ENCODE data around the gene SIVA1.
A peak's percentile ranks its signal among the peaks of the same experiment; 100 is the strongest.

SIVA1 gene, protein sequence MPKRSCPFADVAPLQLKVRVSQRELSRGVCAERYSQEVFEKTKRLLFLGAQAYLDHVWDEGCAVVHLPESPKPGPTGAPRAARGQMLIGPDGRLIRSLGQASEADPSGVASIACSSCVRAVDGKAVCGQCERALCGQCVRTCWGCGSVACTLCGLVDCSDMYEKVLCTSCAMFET

DNA sequence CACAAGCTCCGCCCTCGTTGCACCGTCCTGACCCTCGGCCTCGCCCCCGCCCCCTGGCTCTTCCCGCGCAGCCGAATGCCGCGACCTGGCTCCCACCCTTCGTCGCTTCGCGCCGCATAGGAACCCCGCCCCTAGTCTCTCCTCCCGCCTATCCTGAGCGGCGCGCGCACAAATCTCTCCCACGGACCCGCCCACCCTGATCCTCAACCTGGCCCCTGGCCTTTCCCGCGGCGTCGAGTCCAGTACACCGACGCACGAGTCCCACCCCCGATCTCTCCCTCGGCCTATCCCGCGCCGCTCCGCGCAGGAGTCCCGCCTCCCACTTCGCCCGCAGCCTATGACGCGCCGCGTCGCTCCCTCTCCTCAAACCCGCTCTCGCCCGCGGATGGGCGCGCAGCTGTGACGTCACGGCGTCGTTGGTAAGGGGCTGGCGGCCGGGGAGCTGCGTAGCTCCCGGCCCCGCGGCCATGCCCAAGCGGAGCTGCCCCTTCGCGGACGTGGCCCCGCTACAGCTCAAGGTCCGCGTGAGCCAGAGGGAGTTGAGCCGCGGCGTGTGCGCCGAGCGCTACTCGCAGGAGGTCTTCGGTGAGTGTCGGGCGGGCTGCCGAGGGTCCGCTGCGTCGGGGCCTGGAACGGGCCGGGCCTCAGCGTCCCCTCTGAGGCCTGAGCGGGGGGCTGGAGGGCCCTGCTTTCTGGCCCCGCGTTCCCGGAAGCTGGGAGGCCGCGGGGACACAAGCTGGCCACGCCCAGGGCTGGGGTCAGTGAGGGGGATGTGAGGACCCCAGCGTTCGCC, at the start of gene SIVA1:
Gene SIVA1, plus strand, starts transcription at position 413 of the 793 bp plus-strand sequence. Its CDS starts 55 bp downstream, at position 468.
- H3K9me3 Mint-ChIP-seq, result no peaks in the 10 kb centered on the region
- H3K36me3 Mint-ChIP-seq, result no peaks in the 10 kb centered on the region

DNA sequence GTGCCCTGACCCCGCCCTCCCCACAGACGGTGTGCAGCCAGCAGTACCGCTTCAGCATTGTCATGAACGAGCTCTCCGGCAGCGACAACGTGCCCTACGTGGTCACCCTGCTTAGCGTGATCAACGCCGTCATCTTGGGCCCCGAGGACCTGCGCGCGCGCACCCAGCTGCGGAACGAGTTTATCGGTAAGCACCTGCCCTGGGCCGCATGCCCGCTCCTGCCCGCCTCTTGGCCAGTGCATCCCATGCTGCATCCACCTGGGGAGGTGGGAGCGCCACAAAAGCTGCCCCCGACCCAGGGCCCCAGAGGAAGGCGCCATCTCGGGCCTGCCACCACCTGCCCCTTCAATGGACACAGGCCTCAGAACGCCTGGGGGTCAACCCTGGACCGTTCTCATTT, 49.7 kb upstream of the SIVA1 start:
- Mint-ChIP-seq H3K9me3 (no peaks in the 10 kb centered on the region), H3K4me3 (no peak overlapping the region), H3K4me1 (peaks cover 3% of the 10 kb centered on the region), H3K27me3 (no peaks in the 10 kb centered on the region), H3K36me3 (no peaks in the 10 kb centered on the region), H3K27ac (no peak overlapping the region)

More for the DNA sequence above, at the start of gene SIVA1:
- H3K27me3 Mint-ChIP-seq, result no peaks in the 10 kb centered on the region
- H3K27ac Mint-ChIP-seq, result peak within 1 kb of the TSS; percentile 82
- peaks cover 34% of the 10 kb centered on the region for H3K4me1 Mint-ChIP-seq
- H3K4me3 Mint-ChIP-seq, result peak within 1 kb of the TSS; percentile 92

DNA sequence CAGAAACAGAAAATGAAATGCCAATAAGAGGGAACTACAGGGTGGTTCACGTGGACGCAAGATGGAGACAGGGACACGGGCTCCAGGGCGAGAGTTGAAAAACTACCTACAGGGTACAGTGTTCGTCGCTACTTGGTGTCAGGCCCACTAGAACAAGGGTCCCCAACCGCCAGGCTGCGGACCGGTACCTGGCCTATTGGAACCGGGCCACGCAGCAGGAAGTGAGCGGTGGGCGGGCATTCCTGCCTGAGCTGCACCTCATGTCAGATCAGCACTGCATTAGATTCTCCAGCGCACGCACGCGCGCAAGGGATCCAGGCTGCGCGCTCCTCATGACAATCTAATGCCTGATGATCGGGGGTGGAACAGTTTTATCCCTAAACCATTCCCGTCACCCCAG, 48.7 kb upstream of the SIVA1 start:
- no peaks in the 10 kb centered on the region for H3K9me3 Mint-ChIP-seq
- H3K36me3 Mint-ChIP-seq, result no peaks in the 10 kb centered on the region

DNA sequence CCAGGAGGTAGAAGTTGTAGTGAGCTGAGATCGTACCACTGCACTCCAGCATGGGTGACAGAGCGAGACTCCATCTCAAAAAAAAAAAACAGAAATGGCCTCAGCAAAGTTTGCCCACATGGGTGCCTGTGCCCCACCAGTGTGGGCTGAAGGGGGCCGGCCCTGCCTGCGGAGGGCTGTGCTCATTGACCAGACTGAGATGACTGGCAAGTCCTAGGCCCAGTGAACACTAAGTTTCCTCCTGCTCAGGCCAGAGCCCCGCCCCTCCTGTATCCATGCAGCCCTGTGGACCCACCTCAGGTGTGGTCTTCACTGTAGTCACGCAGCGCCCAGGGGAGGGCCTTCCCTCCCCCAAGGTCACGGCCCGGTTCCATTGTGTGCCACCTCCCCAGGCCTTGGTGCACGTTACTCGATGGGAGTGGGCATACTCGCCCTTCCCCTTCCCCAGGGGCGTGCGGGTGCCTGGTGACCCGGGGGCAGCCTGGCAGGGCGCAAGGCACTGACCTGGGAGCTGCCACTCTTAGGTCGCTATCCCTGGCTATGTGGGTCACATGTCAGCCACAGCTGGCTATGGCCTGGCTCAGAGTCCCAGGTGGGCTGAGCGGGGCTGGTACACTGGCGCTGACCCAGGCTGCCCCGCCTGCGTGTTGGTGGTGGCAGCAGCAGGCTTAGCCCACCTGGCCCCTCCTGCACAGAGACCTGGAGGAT, 47.5 kb upstream of the SIVA1 start:
- no peak overlapping the region for H3K4me3 Mint-ChIP-seq
- H3K27me3 Mint-ChIP-seq, result no peaks in the 10 kb centered on the region
- no peak overlapping the region for H3K27ac Mint-ChIP-seq
- peaks cover 4% of the 10 kb centered on the region for H3K4me1 Mint-ChIP-seq
- no peaks in the 10 kb centered on the region for H3K9me3 Mint-ChIP-seq
- no peaks in the 10 kb centered on the region for H3K36me3 Mint-ChIP-seq

More for the DNA sequence above, 48.7 kb upstream of the SIVA1 start:
- peaks cover 4% of the 10 kb centered on the region for H3K4me1 Mint-ChIP-seq
- H3K27me3 Mint-ChIP-seq, result no peaks in the 10 kb centered on the region
- H3K27ac Mint-ChIP-seq, result no peak overlapping the region
- no peak overlapping the region for H3K4me3 Mint-ChIP-seq

DNA sequence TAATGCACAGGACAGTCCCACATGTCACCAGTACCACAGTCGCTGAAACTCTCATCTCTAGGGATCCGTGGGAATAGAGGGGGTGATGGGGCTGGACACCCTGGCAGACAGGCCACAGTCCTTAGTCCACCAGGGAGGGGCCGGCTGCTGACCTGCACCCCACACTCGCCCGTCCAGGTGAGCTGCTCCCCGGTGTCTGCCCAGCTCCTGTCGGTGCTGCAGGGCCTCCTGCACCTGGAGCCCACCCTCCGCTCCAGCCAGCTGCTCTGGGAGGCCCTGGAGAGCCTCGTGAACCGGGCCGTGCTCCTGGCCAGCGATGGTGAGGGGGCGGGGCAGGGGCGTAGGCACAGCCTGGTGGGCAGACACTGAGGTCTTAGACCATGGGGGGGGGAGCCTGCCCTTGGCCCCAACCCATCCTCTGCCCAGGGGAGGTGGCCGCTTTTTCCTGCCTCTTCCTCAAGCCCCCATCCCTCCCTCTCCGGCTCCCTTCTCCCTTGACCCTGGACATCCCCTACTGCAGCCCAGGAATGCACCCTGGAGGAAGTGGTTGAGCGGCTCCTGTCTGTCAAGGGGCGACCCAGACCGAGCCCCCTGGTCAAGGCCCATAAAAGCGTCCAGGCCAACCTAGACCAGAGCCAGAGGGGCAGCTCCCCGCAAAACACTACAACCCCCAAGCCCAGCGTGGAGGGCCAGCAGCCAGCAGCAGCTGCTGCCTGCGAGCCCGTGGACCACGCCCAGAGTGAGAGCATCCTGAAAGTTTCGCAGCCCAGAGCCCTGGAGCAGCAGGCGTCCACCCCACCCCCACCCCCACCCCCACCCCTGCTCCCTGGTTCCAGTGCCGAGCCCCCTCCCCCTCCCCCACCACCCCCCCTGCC, 46.0 kb upstream of the SIVA1 start:
- no peaks in the 10 kb centered on the region for H3K27me3 Mint-ChIP-seq
- H3K4me3 Mint-ChIP-seq, result no peak overlapping the region
- H3K36me3 Mint-ChIP-seq, result no peaks in the 10 kb centered on the region
- H3K9me3 Mint-ChIP-seq, result no peaks in the 10 kb centered on the region
- H3K4me1 Mint-ChIP-seq, result peaks cover 4% of the 10 kb centered on the region
- H3K27ac Mint-ChIP-seq, result peak overlapping the region; percentile 30

DNA sequence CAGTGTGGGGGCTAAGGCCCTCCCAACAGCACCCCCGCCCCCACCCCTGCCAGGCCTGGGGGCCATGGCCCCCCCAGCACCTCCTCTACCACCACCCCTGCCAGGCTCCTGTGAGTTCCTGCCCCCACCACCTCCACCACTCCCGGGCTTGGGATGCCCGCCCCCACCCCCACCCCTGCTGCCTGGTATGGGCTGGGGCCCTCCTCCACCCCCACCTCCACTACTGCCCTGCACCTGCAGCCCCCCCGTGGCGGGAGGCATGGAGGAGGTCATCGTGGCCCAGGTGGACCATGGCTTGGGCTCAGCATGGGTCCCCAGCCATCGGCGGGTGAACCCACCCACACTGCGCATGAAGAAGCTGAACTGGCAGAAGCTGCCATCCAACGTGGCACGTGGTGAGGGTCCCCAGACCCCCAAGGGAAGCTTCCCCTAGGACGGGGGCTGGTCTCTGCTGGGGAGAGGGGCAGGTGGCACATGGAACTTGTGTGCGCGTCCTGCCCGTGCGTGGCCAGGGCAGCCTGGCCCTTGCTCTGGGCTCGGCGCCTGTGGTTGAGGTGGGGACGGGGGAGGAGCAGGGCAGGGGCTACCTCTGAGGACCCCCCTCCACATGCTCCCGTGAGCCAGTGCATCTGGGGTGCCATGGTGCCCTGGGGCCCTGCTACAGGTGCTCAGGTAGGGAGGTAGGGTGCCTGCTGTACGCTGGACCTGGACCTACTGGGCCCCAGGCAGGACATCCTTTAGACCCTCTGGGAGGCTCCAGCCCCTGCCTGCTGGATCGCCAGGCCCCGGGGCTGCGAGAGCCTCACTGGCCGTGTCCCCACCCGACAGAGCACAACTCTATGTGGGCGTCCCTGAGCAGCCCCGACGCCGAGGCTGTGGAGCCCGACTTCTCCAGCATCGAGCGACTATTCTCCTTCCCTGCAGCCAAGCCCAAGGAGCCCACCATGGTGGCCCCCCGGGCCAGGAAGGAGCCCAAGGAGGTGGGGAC, 45.0 kb upstream of the SIVA1 start:
- Mint-ChIP-seq H3K4me3 (no peak overlapping the region), H3K4me1 (peaks cover 4% of the 10 kb centered on the region), H3K36me3 (no peaks in the 10 kb centered on the region), H3K27me3 (no peaks in the 10 kb centered on the region), H3K27ac (no peak overlapping the region), H3K9me3 (no peaks in the 10 kb centered on the region)

DNA sequence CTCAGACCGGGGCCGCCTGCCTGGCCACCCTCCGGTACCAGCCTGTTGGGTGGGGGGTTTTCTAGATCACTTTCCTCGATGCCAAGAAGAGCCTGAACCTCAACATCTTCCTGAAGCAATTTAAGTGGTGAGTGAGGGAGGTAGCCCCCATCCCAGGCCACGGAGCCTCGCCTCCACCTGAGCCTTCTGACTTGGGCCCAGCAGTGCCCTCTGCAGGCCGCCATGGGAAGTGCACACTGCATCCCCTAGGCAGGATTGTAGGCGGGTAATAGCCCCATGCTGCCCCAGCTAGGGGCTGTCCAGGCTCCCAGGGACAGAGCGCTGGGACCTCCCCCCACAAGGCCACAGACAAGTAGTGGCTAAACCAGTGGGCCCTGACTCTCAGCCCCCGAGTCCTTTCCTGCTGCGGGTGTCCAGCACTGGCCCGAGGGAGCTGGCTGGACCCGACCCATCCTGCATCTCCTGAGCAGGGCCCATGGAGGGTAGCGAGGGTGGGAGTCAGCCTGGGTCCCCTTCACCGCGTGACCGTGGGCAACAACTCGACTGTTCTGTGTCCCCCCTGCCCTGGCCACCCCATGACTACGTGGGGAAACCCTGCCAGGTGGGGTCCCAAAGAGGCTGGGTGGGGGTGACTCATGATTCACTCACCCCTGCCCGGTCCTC, 44.2 kb upstream of the SIVA1 start:
- peak overlapping the region; percentile 77 for H3K27ac Mint-ChIP-seq
- H3K9me3 Mint-ChIP-seq, result no peaks in the 10 kb centered on the region
- no peaks in the 10 kb centered on the region for H3K27me3 Mint-ChIP-seq
- H3K36me3 Mint-ChIP-seq, result no peaks in the 10 kb centered on the region
- H3K4me1 Mint-ChIP-seq, result peaks cover 4% of the 10 kb centered on the region
- H3K4me3 Mint-ChIP-seq, result no peak overlapping the region

DNA sequence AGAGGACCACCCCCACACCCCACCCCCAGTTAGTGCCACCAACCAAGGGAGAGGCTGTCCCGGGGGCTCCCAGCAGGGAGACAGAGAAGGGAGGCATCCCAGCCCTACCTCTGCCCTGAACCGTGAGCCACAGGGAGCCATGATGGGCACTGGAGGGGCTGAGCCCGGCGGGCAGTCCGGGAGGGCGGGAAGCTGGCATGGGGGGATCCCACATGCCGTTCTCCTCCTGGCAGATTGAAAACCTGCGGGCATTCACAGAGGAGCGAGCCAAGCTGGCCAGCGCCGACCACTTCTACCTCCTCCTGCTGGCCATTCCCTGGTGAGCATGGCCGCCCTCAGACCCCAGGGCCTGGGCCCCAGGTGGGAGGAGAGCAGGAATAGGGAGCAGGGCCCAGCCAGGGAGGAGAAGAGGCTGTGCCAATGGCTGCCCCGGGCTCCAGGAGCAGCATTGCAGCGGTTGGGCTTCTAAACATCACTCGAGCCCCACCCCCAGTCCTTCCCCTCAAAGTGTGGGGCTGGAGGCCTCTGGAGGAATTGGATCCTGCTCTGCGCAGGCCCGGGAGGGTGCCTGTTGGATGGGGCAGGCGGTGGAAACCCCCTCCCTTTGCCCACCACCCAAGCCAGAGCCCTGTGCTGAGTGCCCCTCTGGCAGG, 43.4 kb upstream of the SIVA1 start:
- H3K36me3 Mint-ChIP-seq, result no peaks in the 10 kb centered on the region

DNA sequence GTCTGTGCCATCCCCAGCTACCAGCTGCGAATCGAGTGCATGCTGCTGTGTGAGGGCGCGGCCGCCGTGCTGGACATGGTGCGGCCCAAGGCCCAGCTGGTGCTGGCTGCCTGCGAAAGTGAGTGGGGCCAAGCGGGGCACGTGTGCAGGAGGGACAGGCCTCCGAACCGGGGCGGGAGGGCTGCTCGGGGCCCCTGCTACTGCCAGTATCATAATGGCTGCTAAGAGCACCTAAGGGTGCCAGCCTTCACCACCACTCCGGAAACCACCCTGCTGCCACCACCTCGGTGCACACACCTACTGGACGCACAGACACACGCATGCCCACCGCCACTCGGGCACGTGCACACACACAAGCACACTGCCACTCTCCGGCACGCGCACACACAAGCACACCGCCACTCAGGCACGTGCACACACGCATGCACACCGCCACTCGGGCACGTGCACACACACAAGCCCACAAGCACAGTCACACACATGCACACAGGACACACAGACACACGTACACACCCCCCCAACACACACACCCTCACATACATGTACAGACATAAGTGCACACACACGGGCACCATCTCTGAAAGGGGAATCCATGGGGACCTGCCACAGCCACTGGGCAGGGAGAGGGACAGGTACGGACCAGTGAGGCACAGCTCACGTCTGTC, 42.7 kb upstream of the SIVA1 start:
- Mint-ChIP-seq H3K27me3 (no peaks in the 10 kb centered on the region), H3K9me3 (no peaks in the 10 kb centered on the region), H3K4me3 (no peak overlapping the region), H3K4me1 (peaks cover 4% of the 10 kb centered on the region), H3K27ac (no peak overlapping the region), H3K36me3 (no peaks in the 10 kb centered on the region)

More for the DNA sequence above, 43.4 kb upstream of the SIVA1 start:
- H3K4me1 Mint-ChIP-seq, result peaks cover 4% of the 10 kb centered on the region
- H3K27me3 Mint-ChIP-seq, result no peaks in the 10 kb centered on the region
- H3K27ac Mint-ChIP-seq, result no peak overlapping the region
- no peak overlapping the region for H3K4me3 Mint-ChIP-seq
- no peaks in the 10 kb centered on the region for H3K9me3 Mint-ChIP-seq

DNA sequence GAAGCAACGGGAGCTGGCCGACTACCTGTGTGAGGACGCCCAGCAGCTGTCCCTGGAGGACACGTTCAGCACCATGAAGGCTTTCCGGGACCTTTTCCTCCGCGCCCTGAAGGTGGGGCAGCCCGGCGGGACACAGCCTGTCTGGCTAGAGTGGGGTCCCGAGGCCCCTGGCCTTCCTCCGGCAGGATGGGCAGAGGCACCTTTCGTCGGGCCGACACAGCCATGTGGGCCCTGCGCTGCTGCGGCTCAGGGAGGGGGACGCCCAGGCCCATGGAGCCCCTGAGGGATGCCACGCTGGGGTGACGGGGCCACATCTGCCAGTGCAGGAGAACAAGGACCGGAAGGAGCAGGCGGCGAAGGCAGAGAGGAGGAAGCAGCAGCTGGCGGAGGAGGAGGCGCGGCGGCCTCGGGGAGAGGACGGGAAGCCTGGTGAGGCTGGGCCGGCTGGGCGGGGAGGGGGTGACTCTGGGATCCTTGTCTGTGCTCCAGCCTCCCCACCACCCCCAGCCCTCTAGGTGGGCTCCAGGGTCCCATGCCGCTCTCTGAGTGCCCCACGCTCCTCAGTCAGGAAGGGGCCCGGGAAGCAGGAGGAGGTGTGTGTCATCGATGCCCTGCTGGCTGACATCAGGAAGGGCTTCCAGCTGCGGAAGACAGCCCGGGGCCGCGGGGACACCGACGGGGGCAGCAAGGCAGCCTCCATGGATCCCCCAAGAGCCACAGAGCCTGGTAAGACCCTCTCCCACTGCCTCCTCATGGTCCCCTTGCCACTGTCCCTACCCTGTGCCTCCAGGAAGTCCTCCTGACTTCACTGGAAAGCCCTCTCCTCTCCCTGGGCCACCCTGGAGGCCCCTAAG, 39.8 kb upstream of the SIVA1 start:
- H3K4me3 Mint-ChIP-seq, result no peak overlapping the region
- peaks cover 1% of the 10 kb centered on the region for H3K36me3 Mint-ChIP-seq
- H3K27me3 Mint-ChIP-seq, result no peaks in the 10 kb centered on the region
- no peaks in the 10 kb centered on the region for H3K9me3 Mint-ChIP-seq
- peaks cover 4% of the 10 kb centered on the region for H3K4me1 Mint-ChIP-seq
- no peak overlapping the region for H3K27ac Mint-ChIP-seq

DNA sequence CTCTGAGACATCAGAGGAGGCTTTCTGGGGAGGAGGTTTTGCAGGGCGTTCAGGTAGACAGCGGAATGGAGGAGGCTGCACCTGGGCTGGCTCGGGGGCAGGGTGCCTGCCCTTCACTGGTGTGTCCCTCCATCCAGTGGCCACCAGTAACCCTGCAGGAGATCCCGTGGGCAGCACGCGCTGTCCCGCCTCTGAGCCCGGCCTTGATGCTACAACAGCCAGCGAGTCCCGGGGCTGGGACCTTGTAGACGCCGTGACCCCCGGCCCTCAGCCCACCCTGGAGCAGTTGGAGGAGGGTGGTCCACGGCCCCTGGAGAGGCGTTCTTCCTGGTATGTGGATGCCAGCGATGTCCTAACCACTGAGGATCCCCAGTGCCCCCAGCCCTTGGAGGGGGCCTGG, 38.9 kb upstream of the SIVA1 start:
- H3K27ac Mint-ChIP-seq, result no peak overlapping the region
- no peaks in the 10 kb centered on the region for H3K4me1 Mint-ChIP-seq

DNA sequence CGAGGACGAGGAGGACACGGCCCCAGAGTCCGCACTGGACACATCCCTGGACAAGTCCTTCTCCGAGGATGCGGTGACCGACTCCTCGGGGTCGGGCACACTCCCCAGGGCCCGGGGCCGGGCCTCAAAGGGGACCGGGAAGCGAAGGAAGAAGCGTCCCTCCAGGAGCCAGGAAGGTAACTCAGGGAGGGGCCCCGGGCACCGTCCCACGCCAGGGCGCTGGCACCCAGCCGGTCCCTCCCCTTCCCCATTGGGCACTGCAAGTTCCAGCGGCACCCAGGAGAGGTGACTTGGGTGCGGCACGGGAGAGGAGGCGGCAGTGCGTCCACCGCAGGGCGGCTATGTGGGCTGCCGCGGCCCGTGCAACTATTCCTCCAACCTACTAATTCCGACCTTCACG, 38.3 kb upstream of the SIVA1 start:
- no peak overlapping the region for H3K4me3 Mint-ChIP-seq

More for the DNA sequence above, 38.9 kb upstream of the SIVA1 start:
- no peaks in the 10 kb centered on the region for H3K27me3 Mint-ChIP-seq
- no peaks in the 10 kb centered on the region for H3K9me3 Mint-ChIP-seq
- no peak overlapping the region for H3K4me3 Mint-ChIP-seq
- peaks cover 1% of the 10 kb centered on the region for H3K36me3 Mint-ChIP-seq

More for the DNA sequence above, 38.3 kb upstream of the SIVA1 start:
- no peak overlapping the region for H3K27ac Mint-ChIP-seq
- no peaks in the 10 kb centered on the region for H3K9me3 Mint-ChIP-seq
- no peaks in the 10 kb centered on the region for H3K27me3 Mint-ChIP-seq
- peaks cover 1% of the 10 kb centered on the region for H3K36me3 Mint-ChIP-seq
- no peaks in the 10 kb centered on the region for H3K4me1 Mint-ChIP-seq

All from activated naive CD4-positive, alpha-beta T cell treated with anti-CD3 and anti-CD28 coated beads, Interleukin-2, amount 50 U/mL, for 24 hours (primary cell).